ENCODE measurements around the gene PSME3IP1.

DNA sequence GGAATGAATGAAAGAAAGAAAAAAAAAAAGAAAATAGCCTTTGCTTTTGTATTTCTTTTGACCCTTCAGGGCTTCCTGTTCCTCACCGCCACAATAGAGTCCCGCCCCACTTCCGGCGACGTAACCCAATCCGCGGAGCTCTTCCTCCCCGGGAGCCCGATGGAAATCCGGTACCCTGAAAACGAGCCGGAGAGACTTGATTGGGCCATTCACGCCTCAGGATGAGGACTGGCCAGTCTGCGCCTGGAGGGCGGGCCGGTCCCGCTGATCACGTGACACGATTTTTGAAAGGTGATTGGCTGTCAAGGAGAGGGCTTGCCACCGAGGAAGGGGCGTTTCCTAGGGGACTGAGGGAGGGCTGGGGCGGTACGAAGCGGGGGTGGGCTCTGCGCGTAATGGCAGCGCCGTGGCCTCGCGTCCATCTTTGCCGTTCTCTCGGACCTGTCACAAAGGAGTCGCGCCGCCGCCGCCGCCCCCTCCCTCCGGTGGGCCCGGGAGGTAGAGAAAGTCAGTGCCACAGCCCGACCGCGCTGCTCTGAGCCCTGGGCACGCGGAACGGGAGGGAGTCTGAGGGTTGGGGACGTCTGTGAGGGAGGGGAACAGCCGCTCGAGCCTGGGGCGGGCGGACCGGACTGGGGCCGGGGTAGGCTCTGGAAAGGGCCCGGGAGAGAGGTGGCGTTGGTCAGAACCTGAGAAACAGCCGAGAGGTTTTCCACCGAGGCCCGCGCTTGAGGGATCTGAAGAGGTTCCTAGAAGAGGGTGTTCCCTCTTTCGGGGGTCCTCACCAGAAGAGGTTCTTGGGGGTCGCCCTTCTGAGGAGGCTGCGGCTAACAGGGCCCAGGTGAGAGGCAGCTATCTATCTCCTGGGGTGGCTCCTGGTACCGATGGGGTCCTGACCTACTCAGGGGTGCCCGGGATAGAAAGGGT is at the start of gene PSME3IP1, which contains the start of gene RSPRY1:
- TF ChIP-seq, protein P1, sequence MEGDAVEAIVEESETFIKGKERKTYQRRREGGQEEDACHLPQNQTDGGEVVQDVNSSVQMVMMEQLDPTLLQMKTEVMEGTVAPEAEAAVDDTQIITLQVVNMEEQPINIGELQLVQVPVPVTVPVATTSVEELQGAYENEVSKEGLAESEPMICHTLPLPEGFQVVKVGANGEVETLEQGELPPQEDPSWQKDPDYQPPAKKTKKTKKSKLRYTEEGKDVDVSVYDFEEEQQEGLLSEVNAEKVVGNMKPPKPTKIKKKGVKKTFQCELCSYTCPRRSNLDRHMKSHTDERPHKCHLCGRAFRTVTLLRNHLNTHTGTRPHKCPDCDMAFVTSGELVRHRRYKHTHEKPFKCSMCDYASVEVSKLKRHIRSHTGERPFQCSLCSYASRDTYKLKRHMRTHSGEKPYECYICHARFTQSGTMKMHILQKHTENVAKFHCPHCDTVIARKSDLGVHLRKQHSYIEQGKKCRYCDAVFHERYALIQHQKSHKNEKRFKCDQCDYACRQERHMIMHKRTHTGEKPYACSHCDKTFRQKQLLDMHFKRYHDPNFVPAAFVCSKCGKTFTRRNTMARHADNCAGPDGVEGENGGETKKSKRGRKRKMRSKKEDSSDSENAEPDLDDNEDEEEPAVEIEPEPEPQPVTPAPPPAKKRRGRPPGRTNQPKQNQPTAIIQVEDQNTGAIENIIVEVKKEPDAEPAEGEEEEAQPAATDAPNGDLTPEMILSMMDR (IDR thresholded peaks at IDR 0.05 in 2 of 3, conservative IDR thresholded peaks at IDR 0.05 in 1 of 3; ENCODE audit: insufficient read depth in 2 of 3, low read depth in 1 of 3, low read length in 3 of 3) = no peak
- TF ChIP-seq, protein P2, sequence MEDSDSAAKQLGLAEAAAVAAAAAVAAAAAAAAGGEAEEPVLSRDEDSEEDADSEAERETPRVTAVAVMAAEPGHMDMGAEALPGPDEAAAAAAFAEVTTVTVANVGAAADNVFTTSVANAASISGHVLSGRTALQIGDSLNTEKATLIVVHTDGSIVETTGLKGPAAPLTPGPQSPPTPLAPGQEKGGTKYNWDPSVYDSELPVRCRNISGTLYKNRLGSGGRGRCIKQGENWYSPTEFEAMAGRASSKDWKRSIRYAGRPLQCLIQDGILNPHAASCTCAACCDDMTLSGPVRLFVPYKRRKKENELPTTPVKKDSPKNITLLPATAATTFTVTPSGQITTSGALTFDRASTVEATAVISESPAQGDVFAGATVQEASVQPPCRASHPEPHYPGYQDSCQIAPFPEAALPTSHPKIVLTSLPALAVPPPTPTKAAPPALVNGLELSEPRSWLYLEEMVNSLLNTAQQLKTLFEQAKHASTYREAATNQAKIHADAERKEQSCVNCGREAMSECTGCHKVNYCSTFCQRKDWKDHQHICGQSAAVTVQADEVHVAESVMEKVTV (CRISPR knock-in tag; IDR thresholded peaks at IDR 0.05) = no peak
- TF ChIP-seq ZNF274 (IDR thresholded peaks at IDR 0.05; ENCODE audit: borderline replicate concordance, low read depth, low read length) = no peak
- TF ChIP-seq GTF2F1 (IDR thresholded peaks at IDR 0.05; ENCODE audit: low read depth, low read length) = no peak
- peak; percentile 73 for TF ChIP-seq ZFX (CRISPR knock-in tag; IDR thresholded peaks at IDR 0.05)
- TF ChIP-seq NCOA1 (IDR thresholded peaks at IDR 0.05; ENCODE audit: low read depth) = no peak; the same call in 1 of the 2 replicates

Data from K562 (cell line).